GM12891 (cell line): Measurements from ENCODE around the gene MYH14.

Source experiments
- PAX5 ChIP-seq: IDR thresholded peaks from 2 replicates; pipeline ENCODE4 v1.6.1; 2011; ENCODE audit warnings: low read length, moderate library complexity, mild to moderate bottlenecking; ENCODE audit not compliant: insufficient read depth, severe bottlenecking
- POLR2A ChIP-seq: IDR thresholded peaks from 2 replicates; pipeline ENCODE4 v1.6.1; 2011; ENCODE audit warnings: low read depth, low read length, control low read depth
- POLR2AphosphoS5 ChIP-seq: IDR thresholded peaks from 2 replicates; pipeline ENCODE4 v1.6.1; 2011; ENCODE audit warnings: low read depth, low read length, control low read depth
- POU2F2 ChIP-seq: IDR thresholded peaks from 2 replicates; pipeline ENCODE4 v1.6.1; 2011; ENCODE audit warnings: low read depth, mild to moderate bottlenecking, control low read depth, low read length, moderate library complexity
- SPI1 ChIP-seq: IDR thresholded peaks from 2 replicates; pipeline ENCODE4 v1.6.1; 2011; ENCODE audit warnings: low read depth, low read length, control low read depth
- TAF1 ChIP-seq: IDR thresholded peaks from 2 replicates; pipeline ENCODE4 v1.6.1; 2011; ENCODE audit warnings: low read depth, low read length, control low read depth

DNA sequence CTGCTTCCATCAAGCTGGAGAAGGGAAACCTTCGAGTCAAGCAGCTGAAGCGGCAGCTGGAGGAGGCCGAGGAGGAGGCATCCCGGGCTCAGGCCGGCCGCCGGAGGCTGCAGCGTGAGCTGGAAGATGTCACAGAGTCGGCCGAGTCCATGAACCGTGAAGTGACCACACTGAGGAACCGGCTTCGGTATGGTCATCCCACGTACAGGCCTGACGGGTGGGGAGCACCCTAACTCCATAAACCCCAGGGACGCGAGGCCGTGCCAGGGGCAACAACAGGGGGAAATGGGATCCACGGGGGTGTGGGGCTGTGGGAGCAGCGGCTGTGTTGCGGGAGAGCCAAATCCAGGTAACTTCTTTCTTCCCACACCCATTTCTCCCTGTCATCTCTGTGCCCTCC is 105.6 kb downstream of the MYH14 start:
- no peak for TF ChIP-seq TAF1
- TF ChIP-seq POLR2A: no peak
- no peak for TF ChIP-seq POLR2AphosphoS5
- no peak for TF ChIP-seq SPI1
- no peak for TF ChIP-seq POU2F2
- TF ChIP-seq PAX5: no peak
